Stimulated activated CD4-positive, alpha-beta T cell treated with anti-CD3 and anti-CD28 coated beads, Interleukin-4, amount 100 ng/mL, for 4 hours (primary cell): ENCODE results near the gene BID.

Experiments used
- DNase-seq, 2 experiments: peaks; one replicate each; pipeline ENCODE4 v3.0.0-alpha.2; 2020

BID gene

DNA sequence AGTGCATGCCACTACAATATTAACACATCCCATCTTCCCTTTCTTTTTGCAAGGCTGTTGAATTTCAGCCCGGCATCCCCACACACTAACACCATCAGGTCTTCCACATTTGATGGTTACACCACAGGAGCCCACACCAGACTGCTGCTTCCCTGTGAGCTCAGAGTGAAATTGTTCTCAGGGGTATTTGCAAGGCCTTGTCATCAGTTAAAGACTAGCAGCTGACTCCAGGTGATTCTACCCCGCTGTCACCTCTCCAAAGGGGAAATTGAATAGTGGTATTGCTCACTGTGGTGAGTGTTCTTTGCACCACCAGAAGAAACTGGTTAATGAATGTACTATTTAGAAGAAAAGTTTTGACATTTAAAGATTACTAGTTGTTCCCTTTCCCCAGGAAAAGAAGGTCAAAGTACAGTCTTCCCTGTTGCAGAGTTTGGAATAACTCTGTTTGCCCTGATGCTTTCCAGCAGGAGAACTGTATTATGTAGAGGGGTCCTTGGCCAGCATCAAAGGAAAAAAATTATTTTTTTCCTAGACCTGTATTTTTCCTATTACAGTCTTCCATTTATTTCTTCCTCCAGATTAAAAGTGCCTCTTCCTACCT lies 41.9 kb downstream of the BID start:
- no peak for DNase-seq

DNA sequence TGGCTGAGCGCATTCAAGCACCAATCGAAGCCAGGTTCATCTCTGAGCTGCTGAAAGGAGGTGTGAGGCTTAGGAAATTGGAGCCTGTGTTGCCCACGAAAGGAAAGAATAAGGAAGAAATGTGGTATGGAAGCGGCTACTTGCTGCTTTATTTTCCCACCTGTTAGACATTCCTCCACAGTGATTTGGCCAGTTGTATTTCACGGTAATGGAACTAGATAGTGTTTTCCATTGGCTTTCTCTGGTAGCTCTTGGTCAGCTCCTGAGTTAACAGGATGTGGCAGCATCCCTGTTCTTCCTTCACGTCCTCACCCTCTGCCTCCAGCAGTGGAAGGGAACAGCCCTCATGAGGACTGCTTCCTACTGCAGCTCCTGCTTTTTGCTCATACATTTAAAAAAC lies 44.7 kb downstream of the BID start:
- no peak for DNase-seq

DNA sequence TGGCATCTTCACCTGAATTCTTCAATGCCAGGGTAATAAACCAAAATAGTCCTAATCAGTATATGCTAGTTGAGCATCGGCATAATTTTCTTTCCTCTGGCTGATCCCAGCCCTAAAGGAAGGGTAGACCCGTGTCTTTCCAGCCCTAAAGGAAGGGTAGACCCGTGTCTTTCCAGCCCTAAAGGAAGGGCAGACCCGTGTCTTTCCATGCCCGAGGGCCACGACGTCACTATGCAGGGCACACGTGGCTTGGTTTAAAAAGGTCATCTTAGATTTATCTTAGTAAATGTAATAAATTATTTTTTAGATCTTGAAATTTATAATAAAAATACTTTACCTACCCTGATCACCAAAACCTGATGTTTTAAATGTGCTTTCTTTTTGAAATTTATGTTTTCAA lies 45.5 kb downstream of the BID start:
- DNase-seq, result no peak

DNA sequence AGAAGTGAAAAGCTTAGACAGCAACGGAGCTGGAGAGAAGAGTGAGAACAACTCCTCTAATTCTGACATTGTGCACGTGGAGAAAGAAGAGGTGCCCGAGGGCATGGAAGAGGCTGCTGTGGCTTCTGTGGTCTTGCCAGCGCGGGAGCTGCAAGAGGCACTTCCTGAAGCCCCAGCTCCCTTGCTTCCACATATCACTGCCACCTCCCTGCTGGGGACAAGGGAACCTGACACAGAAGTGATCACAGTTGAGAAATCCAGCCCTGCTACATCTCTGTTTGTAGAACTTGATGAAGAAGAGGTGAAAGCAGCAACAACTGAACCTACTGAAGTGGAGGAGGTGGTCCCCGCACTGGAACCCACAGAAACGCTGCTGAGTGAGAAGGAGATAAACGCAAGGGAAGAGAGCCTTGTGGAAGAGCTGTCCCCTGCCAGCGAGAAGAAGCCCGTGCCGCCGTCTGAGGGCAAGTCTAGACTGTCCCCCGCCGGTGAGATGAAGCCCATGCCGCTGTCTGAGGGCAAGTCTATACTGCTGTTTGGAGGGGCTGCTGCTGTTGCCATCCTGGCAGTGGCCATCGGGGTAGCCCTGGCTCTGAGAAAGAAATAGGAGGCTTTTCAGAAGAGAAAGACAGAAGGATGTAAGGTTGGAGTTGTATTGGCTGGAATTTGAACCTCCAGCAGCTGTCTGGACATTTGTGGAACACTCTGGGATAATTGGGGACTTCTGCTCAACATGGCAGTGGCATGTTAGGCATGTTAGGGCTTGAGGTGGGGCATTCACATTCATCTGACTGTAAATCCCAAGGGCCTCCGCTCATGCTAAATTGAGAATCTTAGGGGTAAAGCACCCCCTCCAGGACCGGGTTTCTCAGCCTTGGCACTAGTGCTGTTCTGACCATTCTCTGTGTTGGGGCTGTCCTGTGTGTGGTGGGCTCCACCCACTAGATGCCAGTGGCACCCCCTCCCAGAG lies 47.1 kb downstream of the BID start:
- no peak for DNase-seq

DNA sequence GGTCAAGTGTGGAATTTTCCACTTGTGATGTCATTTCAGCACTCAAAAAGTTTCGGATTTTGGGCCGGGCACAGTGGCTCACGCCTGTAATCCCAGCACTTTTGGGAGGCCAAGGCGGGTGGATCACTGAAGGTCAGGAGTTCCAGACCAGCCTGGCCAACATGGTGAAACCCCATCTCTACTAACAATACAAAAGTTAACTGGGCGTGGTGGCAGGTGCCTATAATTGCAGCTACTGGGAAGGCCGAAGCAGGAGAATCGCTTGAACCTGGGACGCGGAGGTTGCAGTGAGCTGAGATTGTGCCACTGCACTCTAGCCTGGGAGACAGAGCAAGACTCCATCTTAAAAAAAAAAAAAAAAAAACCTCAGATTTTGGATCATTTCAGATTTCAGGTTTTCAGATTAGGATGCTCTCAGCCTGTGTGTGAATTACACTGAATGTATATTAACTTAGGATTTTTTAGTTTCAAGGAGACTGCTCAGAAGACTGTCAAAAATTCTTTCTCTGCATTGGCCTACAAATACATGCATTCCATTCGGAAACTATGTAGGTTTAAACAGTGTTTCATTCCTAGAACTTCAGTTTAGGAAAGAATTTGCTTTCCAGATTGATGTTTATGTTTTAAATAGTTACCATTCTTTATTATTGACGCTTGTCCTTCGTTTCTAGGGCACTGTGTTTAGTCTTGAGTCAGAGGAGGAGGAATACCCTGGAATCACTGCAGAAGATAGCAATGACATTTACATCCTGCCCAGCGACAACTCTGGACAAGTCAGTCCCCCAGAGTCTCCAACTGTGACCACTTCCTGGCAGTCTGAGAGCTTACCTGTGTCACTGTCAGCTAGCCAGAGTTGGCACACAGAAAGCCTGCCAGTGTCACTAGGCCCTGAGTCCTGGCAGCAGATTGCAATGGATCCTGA lies 48.0 kb downstream of the BID start:
- no peak for DNase-seq

DNA sequence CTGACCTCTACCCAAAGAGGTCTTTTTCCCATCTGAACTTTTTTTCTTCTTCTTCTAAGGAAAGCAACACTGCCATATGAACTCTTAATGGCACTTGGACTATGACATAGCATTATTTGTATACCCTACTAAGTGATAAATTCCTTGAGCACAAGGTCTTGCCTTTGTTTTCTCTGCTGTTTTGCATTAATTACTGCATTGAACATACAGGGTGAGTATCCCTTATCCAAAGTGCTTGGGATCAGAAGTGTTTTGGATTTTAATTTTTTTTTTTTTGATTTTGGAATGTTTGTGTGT lies 48.8 kb downstream of the BID start:
- no peak for DNase-seq

DNA sequence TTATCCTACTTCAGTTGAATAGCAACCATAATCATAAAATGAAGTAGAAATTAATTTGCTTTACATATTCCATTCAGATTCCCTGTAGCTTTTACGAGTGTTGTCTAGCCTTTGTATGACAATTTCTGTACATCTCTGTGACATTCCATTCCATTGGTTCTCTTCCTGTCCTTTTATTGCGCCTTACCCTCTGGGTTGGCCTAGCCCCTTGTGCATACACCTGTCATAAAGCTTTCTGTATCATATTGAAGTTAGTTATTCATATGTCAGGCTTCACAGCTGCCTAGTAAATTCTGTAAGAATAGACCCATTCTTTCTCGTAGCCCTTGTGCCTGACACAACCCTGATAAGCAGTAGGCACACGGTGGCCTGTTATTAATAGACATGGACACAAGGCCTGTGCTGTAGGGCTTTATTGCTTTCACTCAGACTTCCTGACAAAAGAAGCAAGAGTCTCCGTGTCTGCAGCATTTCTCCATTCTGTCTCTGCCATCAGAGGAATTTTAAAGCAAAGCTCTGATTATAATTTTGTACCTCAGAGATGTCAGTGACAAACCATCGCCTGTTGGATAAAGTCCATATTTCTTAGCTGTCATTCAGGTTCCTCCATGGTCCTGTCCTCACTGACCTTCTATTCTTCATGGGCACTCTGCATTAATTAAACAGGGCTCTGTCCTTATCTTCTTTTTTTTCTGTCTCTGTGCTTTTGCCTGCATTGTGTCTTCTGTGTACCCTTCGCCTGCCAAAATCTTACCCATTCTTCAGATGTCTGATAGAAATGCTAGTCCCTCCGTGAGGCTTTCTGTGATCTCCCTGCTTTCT lies 49.4 kb downstream of the BID start:
- no peak for DNase-seq

DNA sequence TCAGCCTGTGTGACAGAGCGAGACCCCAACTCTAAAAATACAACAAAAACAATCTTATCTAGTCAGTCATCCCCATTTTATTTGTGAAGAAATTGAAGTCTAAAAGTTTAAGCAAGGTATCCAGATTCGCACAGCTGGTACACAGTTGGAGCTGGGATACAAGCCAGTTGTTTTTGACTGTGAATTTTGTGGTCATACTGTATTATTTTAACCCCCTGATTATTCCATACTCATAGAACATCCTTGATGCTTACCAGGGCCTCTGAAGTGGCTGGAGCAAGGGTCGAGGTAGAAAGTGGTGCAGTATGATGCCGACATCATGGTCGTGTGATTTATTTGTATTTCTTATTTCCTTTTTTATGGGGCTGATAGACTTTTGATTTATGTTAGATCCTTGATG lies 50.0 kb downstream of the BID start:
- no peak for DNase-seq

DNA sequence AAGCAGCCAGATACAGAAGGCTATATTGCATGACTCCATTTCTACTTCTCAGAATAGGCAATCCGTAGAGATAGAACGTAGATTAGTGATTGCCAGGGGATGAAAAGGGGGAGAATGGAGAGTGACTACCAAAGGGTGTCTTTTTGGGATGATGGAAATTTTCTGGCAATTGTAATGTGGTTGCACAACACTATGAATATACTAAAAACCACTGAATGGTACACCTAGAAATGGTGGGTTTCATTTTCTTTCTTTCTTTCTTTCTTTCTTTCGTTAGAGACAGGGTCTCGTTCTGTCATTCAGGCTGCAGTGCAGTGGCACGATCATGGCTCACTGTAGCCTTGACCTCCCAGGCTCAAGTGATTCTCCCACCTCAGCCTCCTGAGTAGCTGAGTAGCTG lies 54.4 kb downstream of the BID start:
- DNase-seq, result no peak

DNA sequence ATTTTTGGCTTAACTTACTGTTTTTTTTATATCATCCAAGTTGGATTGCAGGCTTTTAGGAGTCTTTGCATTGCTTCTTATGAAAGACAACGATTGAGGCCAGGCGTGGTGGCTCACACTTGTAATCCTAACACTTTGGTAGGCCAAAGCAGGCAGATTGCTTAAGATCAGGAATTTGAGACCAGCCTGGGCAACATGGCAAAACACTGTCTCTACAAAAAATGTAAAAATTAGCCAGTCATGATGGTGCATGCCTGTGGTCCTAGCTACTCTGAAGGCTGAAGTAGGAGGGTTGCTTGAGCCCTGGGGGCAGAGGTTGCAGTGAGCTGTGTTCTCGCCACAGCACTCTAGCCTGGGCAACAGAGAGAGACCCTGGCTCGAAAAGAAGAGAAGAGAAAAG lies 56.6 kb downstream of the BID start:
- no peak for DNase-seq

DNA sequence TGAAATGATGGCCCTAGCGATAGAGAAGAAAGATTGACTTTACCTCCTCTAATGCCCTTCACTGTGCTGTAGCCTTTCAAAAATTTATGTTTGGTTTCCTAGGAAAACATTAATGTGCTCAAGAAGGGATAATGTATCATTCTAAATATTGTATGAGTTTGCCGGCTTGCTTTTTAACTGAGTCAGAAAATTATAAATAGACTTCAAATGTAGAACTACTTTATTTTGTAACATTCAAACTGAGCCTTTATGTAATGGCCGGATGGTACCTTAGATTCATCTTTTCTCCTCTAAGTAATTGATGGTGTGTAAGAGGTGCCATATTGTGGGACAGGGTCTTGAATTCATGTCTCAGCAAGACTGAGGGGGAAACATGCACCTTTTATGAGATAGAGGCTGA lies 57.7 kb downstream of the BID start:
- DNase-seq, result no peak

DNA sequence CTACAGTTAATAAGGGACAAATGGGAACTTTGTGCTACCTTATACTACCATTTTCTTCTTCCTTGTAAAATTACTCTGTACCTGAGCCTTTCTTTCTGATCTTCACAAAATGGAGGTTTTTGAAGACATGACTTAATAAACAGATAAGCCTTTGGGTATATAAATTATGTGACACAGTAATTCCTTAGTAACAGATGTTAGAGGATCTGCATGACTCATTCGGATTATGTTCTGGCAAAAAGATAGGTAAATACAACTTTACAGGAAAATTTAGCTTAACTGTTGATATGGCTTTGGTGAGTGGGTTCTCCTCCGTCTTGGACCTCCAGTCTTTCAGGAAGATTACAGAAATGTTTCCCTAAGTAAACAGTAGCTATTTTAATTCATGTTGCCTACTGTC lies 61.8 kb downstream of the BID start:
- DNase-seq, result no peak

DNA sequence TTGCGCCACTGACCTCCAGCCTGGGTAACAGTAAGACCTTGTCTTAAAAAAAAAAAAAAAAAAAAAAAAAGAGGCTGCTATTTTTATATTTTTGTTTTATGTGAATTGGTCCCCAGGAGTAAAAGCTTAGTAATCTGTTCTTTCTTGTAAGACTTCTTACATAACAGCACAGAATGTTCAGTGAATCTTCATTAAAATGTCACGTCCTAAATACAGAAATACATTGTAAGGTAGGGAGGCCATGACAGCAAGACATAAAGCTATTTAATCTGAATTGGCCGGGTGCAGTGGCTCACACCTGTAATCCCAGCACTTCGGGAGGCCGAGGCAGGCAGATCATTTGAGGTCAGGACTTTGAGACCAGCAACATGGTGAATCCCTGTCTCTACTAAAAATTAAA lies 64.2 kb downstream of the BID start:
- no peak for DNase-seq

DNA sequence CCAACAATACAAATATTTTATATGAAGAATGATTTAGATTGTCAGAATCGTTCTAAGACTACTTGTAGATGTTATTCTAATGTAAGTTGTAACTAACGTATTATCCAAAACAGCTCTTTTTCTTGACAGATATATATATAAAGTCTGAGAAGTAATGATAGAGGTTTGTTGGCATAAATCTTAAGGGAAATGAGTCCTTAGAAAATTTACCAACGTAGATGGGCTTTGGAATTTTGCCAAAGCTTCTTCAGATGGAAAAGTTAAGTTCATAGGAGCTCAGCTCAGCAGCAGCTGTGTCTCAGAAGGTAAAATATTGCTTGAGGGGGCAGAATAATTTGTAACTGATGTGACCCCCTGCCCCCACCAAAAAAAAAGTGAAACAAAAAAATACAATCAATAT lies 66.7 kb downstream of the BID start:
- no peak for DNase-seq

DNA sequence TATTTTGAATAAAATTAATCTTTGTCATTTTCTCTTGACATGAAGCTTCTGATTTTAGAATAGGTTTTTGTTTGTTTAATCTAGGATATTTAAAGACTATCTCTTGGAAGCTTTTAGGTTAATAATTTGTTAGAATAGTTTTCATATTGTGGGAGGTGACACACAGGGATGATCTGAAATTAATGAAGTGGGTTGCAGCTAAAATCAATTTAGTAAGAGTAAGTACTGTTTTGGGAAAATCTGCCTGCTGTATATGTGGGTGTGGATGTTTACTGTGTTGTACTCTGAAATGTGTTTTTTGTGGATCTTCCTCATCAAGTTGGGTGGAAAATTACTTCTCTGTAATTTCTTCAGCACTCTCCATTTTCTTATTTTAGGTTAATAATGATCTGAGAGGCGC lies 67.3 kb downstream of the BID start:
- DNase-seq, result no peak

DNA sequence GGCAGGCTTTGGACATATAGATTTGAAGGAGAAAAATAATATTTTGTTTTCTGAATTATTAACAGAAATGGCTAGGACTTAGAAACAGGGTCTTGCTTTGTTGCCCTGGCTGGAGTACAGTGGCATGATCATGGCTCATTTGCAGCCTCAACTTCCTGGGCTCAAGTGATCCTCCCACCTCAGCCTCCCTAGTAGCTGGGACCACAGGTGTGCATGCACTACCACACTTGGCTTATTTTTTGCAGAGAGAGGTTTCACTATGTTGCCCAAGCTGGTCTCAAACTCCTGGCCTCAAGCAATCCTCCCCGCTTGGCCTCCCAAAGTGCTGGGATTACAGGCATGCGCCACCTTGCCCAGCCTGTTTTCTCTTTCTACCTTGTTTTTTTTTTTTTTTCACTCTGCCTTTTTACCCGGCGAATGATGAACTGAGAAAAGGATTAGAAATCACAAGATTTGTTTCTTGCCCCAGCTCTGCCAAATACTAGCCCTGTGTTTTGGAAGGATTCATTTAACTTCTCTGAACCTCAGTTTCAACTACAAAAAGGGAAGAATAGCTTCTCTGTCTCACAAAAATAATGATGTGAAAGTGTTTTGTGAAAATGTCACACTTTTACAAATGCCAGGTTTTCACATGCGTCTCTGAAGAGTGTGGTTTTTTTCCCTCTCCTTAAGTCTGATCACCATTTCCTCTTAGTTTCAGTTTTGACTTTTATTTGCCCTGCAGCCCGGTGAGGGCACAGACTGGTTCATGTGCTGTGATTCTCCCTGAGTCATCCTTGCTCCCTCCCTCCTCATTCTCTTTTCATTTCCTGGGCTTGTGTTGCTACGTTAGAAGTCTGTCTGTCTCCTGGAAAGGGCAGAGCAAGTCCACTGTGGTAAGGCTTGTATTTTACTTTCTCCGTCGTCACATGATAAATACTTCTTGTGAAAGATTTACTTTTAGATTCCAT lies 68.0 kb downstream of the BID start:
- peak; percentile 7 to 51 for DNase-seq

DNA sequence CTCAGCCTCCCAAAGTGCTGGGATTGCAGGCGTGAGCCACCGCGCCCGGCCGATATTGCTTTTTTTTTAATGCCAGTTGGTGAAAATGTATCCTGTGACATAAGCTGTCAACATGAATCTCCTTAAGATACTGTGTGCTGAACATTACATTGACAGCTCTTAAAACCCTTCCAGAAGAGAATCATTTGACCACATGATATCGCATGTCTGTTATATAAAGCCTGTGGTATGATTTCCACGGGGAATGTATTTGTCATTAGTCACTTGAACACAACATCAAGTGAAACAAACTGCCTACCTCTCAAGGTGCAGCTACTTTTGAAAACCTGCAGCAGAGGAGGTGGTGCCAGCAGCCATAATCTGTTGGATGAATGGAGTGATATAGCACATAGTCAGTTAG lies 68.7 kb downstream of the BID start:
- DNase-seq, result no peak

DNA sequence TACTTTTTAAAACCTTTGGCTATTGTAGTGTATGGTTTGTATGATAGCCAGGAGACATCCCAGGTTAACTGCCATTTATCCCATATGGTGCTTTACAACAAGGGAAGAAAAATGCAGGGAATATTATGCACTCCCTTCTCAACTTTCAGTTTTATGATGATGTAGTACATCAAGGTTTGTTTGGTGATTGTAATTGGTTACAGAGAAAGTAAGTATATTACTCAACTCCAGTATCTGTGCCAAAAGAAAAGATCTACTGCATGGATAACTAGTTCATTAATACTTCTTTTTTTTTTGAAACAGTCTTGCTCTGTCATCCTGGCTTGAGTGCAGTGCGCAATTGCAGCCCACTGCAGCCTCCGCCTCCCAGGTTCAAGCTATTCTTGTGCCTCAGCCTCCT lies 70.5 kb downstream of the BID start:
- DNase-seq, result no peak

DNA sequence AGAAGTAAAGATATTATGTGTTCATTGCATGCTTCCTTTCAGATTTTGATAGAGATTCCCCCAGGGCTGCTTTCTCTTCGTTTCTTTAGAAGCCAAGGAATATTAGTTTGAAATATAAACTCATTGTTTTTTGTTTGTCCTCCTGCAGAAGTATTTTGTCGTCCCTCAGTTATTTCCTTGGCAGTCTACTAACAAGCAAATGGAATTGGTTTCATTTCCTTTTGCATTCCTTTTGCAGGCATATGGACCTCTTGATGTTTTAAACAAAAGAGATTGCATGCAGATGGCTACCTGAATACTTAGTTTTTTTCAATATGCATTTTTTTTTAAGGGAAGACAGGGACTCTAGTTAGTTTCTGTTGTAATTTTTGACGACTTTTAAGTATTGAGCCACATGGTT lies 73.5 kb downstream of the BID start:
- DNase-seq, result no peak

DNA sequence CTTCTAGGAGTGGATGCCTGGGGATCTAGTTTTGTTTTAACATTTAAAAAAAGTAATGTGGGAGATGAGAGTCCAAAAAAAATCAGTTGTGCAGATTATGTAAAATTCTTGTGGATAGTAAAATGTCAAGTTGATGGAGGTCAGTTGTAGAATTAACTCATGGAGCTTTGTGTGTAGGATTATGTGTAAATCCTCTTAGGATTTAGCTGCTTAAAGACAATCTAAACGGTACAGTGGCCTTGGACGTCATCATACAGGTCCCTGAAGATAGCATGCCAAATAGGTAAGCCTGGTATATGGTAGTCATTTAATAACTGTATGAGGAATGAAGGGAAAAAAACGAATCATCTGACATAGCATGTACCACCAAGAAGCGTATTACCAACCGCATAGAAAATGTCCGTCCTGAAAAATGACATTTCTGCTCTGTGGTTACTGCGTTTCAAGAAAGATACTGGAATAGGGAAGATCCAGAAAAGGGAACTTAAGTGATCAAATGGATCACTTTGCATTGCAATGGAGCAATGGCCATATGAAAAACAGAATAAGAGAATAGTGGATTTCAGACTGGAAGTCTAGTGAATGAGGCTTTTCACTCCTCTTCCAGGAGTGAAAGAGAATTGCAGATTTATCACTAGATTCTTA lies 74.5 kb downstream of the BID start:
- no peak for DNase-seq

DNA sequence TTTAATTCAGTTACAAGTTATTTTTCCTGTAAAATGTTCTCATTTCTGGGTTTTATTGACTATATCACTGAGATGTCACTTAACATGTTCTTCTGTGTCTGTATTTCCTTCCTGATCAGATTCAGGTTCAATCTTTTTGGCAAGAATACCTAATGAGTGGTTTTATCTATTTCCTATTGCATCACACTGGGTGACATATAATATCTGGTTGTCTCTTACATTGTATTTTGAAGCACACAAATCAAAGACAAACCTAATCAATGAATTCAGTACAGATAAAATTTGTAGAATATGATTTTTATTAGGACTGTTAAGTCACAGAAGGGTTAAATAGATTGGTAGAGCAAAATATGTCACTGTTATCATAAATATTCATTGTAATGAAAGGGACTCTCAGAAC lies 75.3 kb downstream of the BID start:
- DNase-seq, result no peak
